ENCODE measurements around the gene HLA-DRA.

Gene HLA-DRA

GRCh38 chr6:32413427-32414047 lies 26.1 kb upstream of the HLA-DRA start:
- TF ChIP-seq CTCF (IDR thresholded peaks at IDR 0.05; ENCODE audit: low read depth, low read length) = peak; percentile 89
- no peak overlapping the region for H3K4me3 ChIP-seq (ENCODE audit: low read depth, low read length)

- H3K4me3 ChIP-seq (ENCODE audit: low read depth, low read length) = no peak overlapping the region
- peak; percentile 100 for TF ChIP-seq CTCF (IDR thresholded peaks at IDR 0.05; ENCODE audit: low read depth, low read length)
These were observed 24.1 kb upstream of the HLA-DRA start for GRCh38 chr6:32415521-32416019.

- H3K4me3 ChIP-seq (ENCODE audit: low read depth, low read length) = no peak overlapping the region
- no peak for TF ChIP-seq CTCF (IDR thresholded peaks at IDR 0.05; ENCODE audit: low read depth, low read length)
These were observed 23.7 kb upstream of the HLA-DRA start for GRCh38 chr6:32416036-32416435.

- no peak for TF ChIP-seq CTCF (IDR thresholded peaks at IDR 0.05; ENCODE audit: low read depth, low read length)
These were observed 14.9 kb upstream of the HLA-DRA start for GRCh38 chr6:32424589-32425300.

GRCh38 chr6:32426338-32426737 lies 13.3 kb upstream of the HLA-DRA start:
- TF ChIP-seq CTCF (IDR thresholded peaks at IDR 0.05; ENCODE audit: low read depth, low read length) = no peak
- no peak overlapping the region for H3K4me3 ChIP-seq (ENCODE audit: low read depth, low read length)

More at GRCh38 chr6:32424589-32425300, 14.9 kb upstream of the HLA-DRA start:
- no peak overlapping the region for H3K4me3 ChIP-seq (ENCODE audit: low read depth, low read length)

GRCh38 chr6:32427218-32427617 lies 12.5 kb upstream of the HLA-DRA start:
- no peak for TF ChIP-seq CTCF (IDR thresholded peaks at IDR 0.05; ENCODE audit: low read depth, low read length)
- H3K4me3 ChIP-seq (ENCODE audit: low read depth, low read length) = no peak overlapping the region

- no peak for TF ChIP-seq CTCF (IDR thresholded peaks at IDR 0.05; ENCODE audit: low read depth, low read length)
- no peak overlapping the region for H3K4me3 ChIP-seq (ENCODE audit: low read depth, low read length)
These were observed 11.7 kb upstream of the HLA-DRA start for GRCh38 chr6:32427934-32428474.
